ENCODE measurements around the gene C14orf132.

DNA sequence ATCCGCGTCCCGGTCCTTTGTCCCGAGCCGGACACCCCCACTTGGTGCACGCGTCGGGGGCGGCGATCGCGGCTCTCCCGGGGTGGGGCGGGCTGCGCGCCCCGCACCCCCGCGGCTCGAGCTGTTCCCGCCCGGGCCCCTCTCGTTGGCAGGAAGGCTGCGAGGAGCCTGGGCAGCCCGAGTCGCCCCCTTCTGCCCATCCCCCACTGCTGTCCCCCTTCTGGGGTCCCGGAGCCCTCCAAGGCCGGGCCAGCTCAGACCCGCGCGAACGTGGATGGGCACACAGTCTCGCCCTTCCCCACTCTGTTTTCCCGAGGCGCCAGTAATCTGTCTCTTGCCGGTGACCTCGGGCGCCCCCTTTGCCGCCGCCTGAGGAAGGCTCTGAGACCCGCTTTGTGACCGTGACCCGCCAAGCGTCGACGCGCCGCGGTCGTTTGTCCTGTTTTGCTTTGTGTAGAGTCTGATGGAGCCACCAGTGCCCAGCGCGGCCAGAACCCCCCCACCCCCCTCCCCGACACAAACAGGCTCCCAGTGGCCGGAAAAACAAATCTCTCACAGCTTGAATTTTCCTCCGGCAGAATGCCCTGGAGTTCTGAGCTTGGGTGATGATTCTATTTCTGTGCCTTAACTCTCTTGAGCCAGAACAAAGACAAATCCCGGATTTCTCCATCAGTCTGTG is 610 bp downstream of the C14orf132 start:
- no peak for TF ChIP-seq RARB (CRISPR knock-in tag; IDR thresholded peaks at IDR 0.05)
- TF ChIP-seq ZFP30 (CRISPR knock-in tag; IDR thresholded peaks at IDR 0.05), result no peak
- TF ChIP-seq, protein P1, sequence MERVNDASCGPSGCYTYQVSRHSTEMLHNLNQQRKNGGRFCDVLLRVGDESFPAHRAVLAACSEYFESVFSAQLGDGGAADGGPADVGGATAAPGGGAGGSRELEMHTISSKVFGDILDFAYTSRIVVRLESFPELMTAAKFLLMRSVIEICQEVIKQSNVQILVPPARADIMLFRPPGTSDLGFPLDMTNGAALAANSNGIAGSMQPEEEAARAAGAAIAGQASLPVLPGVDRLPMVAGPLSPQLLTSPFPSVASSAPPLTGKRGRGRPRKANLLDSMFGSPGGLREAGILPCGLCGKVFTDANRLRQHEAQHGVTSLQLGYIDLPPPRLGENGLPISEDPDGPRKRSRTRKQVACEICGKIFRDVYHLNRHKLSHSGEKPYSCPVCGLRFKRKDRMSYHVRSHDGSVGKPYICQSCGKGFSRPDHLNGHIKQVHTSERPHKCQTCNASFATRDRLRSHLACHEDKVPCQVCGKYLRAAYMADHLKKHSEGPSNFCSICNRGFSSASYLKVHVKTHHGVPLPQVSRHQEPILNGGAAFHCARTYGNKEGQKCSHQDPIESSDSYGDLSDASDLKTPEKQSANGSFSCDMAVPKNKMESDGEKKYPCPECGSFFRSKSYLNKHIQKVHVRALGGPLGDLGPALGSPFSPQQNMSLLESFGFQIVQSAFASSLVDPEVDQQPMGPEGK (CRISPR knock-in tag; IDR thresholded peaks at IDR 0.05; ENCODE audit: borderline replicate concordance), result no peak
- no peak for TF ChIP-seq ZFP3 (CRISPR knock-in tag; IDR thresholded peaks at IDR 0.05)
- no peak for TF ChIP-seq BACH2 (CRISPR knock-in tag; IDR thresholded peaks at IDR 0.05; ENCODE audit: borderline replicate concordance)
- TF ChIP-seq, protein P2, sequence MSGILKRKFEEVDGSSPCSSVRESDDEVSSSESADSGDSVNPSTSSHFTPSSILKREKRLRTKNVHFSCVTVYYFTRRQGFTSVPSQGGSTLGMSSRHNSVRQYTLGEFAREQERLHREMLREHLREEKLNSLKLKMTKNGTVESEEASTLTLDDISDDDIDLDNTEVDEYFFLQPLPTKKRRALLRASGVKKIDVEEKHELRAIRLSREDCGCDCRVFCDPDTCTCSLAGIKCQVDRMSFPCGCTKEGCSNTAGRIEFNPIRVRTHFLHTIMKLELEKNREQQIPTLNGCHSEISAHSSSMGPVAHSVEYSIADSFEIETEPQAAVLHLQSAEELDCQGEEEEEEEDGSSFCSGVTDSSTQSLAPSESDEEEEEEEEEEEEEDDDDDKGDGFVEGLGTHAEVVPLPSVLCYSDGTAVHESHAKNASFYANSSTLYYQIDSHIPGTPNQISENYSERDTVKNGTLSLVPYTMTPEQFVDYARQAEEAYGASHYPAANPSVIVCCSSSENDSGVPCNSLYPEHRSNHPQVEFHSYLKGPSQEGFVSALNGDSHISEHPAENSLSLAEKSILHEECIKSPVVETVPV (CRISPR knock-in tag; IDR thresholded peaks at IDR 0.05), result no peak
- no peak for TF ChIP-seq GLIS3 (CRISPR knock-in tag; IDR thresholded peaks at IDR 0.05)
- TF ChIP-seq CSDC2 (CRISPR knock-in tag; IDR thresholded peaks at IDR 0.05), result no peak
- no peak for TF ChIP-seq ZNF8 (CRISPR knock-in tag; IDR thresholded peaks at IDR 0.05)
- no peak for TF ChIP-seq ZNF70 (CRISPR knock-in tag; IDR thresholded peaks at IDR 0.05)
- no peak for TF ChIP-seq TCF4 (CRISPR knock-in tag; IDR thresholded peaks at IDR 0.05; ENCODE audit: borderline replicate concordance)
- TF ChIP-seq, protein P3, sequence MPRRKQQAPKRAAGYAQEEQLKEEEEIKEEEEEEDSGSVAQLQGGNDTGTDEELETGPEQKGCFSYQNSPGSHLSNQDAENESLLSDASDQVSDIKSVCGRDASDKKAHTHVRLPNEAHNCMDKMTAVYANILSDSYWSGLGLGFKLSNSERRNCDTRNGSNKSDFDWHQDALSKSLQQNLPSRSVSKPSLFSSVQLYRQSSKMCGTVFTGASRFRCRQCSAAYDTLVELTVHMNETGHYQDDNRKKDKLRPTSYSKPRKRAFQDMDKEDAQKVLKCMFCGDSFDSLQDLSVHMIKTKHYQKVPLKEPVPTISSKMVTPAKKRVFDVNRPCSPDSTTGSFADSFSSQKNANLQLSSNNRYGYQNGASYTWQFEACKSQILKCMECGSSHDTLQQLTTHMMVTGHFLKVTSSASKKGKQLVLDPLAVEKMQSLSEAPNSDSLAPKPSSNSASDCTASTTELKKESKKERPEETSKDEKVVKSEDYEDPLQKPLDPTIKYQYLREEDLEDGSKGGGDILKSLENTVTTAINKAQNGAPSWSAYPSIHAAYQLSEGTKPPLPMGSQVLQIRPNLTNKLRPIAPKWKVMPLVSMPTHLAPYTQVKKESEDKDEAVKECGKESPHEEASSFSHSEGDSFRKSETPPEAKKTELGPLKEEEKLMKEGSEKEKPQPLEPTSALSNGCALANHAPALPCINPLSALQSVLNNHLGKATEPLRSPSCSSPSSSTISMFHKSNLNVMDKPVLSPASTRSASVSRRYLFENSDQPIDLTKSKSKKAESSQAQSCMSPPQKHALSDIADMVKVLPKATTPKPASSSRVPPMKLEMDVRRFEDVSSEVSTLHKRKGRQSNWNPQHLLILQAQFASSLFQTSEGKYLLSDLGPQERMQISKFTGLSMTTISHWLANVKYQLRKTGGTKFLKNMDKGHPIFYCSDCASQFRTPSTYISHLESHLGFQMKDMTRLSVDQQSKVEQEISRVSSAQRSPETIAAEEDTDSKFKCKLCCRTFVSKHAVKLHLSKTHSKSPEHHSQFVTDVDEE (CRISPR knock-in tag; IDR thresholded peaks at IDR 0.05), result no peak
- TF ChIP-seq ARNTL (CRISPR knock-in tag; IDR thresholded peaks at IDR 0.05; ENCODE audit: borderline replicate concordance, low read depth), result no peak

Measured in SK-N-SH treated with all-trans-retinoic acid at 6 μM for 48 hours (cell line).